Measurements from ENCODE around the gene RPS18. TPM values are rescaled to one million over a fixed set of nuclear protein-coding genes. Genes with fewer than 3 reads are reported as not detected.

Gene RPS18
- total and polyA plus RNA-seq, 9 of the 15 experiments (the other 6 are each of a cell fraction or from before 2014, with no cell fraction given): 5,023 to 17,516 (median 8,131) TPM

DNA sequence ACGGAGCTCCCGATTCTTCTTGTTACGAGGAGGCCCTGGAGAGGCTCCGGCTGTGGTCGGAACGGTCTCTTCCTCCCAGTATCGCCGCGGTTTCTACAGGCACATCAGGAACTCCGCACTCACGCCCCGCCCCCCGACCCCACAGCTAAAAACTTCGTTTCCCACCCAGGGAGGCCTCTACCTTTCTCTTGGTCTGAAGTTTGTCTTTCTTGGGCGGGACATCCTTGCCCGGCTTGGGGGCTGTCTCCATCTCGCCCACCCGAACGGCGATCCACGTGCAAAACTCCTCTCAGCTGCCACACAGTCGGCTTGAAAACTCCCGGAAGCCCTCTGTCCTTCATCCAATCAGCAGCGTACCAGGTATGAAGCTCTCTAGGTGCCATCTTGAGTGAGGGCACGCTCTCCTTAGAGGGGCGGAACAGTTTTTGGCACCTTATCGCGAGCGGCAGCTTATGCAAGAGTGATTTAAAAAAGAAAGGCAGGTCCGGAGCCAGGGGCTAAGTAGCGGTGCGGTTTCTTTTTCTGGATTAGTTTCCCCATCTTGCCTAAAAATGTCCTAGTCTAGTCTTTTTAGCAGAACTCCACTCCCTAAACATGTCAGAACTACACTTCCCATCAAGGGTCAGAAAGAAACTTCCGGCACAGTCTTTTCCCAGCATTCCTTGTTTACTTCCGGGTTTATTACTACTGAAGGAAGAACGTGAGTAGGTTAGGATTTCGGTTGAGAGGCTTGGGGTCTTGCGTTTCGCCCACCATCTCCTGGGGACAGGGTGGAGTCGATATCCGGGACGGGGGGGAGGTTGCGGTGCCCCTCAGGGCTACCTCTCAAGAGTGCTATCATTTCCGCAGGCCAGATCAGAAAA, 17.3 kb downstream of the RPS18 start, which contains the start of the genes PFDN6 and WDR46 (continued):
- TF ChIP-seq, protein P1, sequence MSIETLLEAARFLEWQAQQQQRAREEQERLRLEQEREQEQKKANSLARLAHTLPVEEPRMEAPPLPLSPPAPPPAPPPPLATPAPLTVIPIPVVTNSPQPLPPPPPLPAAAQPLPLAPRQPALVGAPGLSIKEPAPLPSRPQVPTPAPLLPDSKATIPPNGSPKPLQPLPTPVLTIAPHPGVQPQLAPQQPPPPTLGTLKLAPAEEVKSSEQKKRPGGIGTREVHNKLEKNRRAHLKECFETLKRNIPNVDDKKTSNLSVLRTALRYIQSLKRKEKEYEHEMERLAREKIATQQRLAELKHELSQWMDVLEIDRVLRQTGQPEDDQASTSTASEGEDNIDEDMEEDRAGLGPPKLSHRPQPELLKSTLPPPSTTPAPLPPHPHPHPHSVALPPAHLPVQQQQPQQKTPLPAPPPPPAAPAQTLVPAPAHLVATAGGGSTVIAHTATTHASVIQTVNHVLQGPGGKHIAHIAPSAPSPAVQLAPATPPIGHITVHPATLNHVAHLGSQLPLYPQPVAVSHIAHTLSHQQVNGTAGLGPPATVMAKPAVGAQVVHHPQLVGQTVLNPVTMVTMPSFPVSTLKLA (conservative IDR thresholded peaks at IDR 0.05): peak; percentile 98 to 99
- no peak for TF ChIP-seq NR4A1 (CRISPR knock-in tag; IDR thresholded peaks at IDR 0.05)
- TF ChIP-seq NR4A1 (tag; IDR thresholded peaks at IDR 0.05): peak; percentile 71; the same call in 1 of the 2 replicates
- TF ChIP-seq, protein P2, sequence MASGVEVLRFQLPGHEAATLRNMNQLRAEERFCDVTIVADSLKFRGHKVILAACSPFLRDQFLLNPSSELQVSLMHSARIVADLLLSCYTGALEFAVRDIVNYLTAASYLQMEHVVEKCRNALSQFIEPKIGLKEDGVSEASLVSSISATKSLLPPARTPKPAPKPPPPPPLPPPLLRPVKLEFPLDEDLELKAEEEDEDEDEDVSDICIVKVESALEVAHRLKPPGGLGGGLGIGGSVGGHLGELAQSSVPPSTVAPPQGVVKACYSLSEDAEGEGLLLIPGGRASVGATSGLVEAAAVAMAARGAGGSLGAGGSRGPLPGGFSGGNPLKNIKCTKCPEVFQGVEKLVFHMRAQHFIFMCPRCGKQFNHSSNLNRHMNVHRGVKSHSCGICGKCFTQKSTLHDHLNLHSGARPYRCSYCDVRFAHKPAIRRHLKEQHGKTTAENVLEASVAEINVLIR (CRISPR knock-in tag; IDR thresholded peaks at IDR 0.05): 0 out of 2 replicates have a peak, but pooled peaks have one; percentile 48
- TF ChIP-seq RBM14 (IDR thresholded peaks at IDR 0.05; ENCODE audit: borderline replicate concordance, insufficient read depth, low read depth, low read length): no peak
- TF ChIP-seq, protein P3, sequence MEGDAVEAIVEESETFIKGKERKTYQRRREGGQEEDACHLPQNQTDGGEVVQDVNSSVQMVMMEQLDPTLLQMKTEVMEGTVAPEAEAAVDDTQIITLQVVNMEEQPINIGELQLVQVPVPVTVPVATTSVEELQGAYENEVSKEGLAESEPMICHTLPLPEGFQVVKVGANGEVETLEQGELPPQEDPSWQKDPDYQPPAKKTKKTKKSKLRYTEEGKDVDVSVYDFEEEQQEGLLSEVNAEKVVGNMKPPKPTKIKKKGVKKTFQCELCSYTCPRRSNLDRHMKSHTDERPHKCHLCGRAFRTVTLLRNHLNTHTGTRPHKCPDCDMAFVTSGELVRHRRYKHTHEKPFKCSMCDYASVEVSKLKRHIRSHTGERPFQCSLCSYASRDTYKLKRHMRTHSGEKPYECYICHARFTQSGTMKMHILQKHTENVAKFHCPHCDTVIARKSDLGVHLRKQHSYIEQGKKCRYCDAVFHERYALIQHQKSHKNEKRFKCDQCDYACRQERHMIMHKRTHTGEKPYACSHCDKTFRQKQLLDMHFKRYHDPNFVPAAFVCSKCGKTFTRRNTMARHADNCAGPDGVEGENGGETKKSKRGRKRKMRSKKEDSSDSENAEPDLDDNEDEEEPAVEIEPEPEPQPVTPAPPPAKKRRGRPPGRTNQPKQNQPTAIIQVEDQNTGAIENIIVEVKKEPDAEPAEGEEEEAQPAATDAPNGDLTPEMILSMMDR (IDR thresholded peaks at IDR 0.05 in 2 of 3, conservative IDR thresholded peaks at IDR 0.05 in 1 of 3; ENCODE audit: insufficient read depth in 2 of 3, low read depth in 1 of 3, low read length in 3 of 3): no peak
- no peak for TF ChIP-seq CHCHD3 (CRISPR knock-in tag; IDR thresholded peaks at IDR 0.05)
- TF ChIP-seq, protein P4, sequence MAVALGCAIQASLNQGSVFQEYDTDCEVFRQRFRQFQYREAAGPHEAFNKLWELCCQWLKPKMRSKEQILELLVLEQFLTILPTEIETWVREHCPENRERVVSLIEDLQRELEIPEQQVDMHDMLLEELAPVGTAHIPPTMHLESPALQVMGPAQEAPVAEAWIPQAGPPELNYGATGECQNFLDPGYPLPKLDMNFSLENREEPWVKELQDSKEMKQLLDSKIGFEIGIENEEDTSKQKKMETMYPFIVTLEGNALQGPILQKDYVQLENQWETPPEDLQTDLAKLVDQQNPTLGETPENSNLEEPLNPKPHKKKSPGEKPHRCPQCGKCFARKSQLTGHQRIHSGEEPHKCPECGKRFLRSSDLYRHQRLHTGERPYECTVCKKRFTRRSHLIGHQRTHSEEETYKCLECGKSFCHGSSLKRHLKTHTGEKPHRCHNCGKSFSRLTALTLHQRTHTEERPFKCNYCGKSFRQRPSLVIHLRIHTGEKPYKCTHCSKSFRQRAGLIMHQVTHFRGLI (CRISPR knock-in tag; IDR thresholded peaks at IDR 0.05): no peak
- TF ChIP-seq TGIF2 (CRISPR knock-in tag; IDR thresholded peaks at IDR 0.05): no peak; the same call in 1 of the 2 replicates
- TF ChIP-seq, protein P5, sequence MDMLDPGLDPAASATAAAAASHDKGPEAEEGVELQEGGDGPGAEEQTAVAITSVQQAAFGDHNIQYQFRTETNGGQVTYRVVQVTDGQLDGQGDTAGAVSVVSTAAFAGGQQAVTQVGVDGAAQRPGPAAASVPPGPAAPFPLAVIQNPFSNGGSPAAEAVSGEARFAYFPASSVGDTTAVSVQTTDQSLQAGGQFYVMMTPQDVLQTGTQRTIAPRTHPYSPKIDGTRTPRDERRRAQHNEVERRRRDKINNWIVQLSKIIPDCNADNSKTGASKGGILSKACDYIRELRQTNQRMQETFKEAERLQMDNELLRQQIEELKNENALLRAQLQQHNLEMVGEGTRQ (CRISPR knock-in tag; IDR thresholded peaks at IDR 0.05): no peak
- TF ChIP-seq THRAP3 (IDR thresholded peaks at IDR 0.05; ENCODE audit: borderline replicate concordance): no peak
- TF ChIP-seq TAF7 (tag; IDR thresholded peaks at IDR 0.05): peak; percentile 33; the same call in 1 of the 2 replicates
- TF ChIP-seq MAZ (CRISPR knock-in tag; conservative IDR thresholded peaks at IDR 0.05 in 1 of 2, IDR thresholded peaks at IDR 0.05 in 1 of 2): peak in 1 of 2 experiments; percentile 41; a peak in 1 of 4 replicates
- no peak for TF ChIP-seq PHTF2 (CRISPR knock-in tag; IDR thresholded peaks at IDR 0.05)
- TF ChIP-seq XRCC3 (IDR thresholded peaks at IDR 0.05): no peak
- TF ChIP-seq ERF (CRISPR knock-in tag; IDR thresholded peaks at IDR 0.05): no peak
- no peak for TF ChIP-seq ZFP1 (CRISPR knock-in tag; IDR thresholded peaks at IDR 0.05)
- TF ChIP-seq, protein P6, sequence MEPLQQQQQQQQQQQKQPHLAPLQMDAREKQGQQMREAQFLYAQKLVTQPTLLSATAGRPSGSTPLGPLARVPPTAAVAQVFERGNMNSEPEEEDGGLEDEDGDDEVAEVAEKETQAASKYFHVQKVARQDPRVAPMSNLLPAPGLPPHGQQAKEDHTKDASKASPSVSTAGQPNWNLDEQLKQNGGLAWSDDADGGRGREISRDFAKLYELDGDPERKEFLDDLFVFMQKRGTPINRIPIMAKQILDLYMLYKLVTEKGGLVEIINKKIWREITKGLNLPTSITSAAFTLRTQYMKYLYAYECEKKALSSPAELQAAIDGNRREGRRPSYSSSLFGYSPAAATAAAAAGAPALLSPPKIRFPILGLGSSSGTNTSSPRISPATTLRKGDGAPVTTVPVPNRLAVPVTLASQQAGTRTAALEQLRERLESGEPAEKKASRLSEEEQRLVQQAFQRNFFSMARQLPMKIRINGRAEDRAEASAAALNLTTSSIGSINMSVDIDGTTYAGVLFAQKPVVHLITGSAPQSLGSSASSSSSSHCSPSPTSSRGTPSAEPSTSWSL (CRISPR knock-in tag; IDR thresholded peaks at IDR 0.05; ENCODE audit: borderline replicate concordance): no peak

Data from K562 (cell line).